ENCODE data around the gene CDH2.

GRCh38 chr18:28163201-28163775, 13.6 kb downstream of the CDH2 start:
- TF ChIP-seq SP1 (IDR thresholded peaks at IDR 0.05) (no peak), FOXA2 (IDR thresholded peaks at IDR 0.05) (no peak), TAF1 (conservative IDR thresholded peaks at IDR 0.05) (no peak), CTCF (IDR thresholded peaks at IDR 0.05; ENCODE audit: low read depth, low read length, missing input control) (no peak), YY1 (IDR thresholded peaks at IDR 0.05) (no peak), ZBTB33 (IDR thresholded peaks at IDR 0.05) (no peak), MAX (IDR thresholded peaks at IDR 0.05) (no peak)
